IMR-90 (cell line): Measurements from ENCODE around the gene CDC45. TPM values are rescaled to one million over a fixed set of nuclear protein-coding genes. Genes with fewer than 3 reads are reported as not detected.

Source experiments
- ATAC-seq: fragments of 200-7000 bp; cut with Tn5 transposase; 2 replicates; pipeline ENCODE4 v1.9.1; 2020; ENCODE audit warnings: low read depth, mild to moderate bottlenecking, moderate library complexity
- BruUV-seq: library from RNA; stranded (reverse); fragments of 400-500 nt; replicated peaks from 2 replicates; lab custom pipeline; 2021; lab: Mats Ljungman, UMichigan
- CTCF ChIA-PET: fragments of 300-600 bp; formaldehyde crosslinking; extraction: SDS; loops from one replicate; lab custom pipeline; 2021; ENCODE audit warnings: antibody characterized with exemption; lab: Yijun Ruan, JAX
- POLR2A ChIA-PET: fragments of 300-600 bp; sonication (Branson Sonifier 250); formaldehyde crosslinking; loops from one replicate; lab custom pipeline; 2022; ENCODE audit warnings: antibody characterized with exemption; ENCODE audit not compliant: unreplicated experiment; lab: Charles Lee
- DNase-seq: peaks from one replicate; pipeline ENCODE4 v3.0.0; 2013
- H2AFZ ChIP-seq: replicated peaks from 2 replicates; pipeline ENCODE3; 2013; ENCODE audit warnings: low read length, mild to moderate bottlenecking; ENCODE audit not compliant: poor library complexity
- H2AK5ac ChIP-seq: 2 replicates; pipeline ENCODE4 v1.6.1; 2013; ENCODE audit warnings: low read depth, low read length, inconsistent platforms
- H2AK9ac ChIP-seq: replicated peaks from 2 replicates; pipeline ENCODE3; 2013; ENCODE audit warnings: mild to moderate bottlenecking, low read depth, low read length, moderate library complexity; ENCODE audit not compliant: poor library complexity
- H2BK120ac ChIP-seq: 2 replicates; pipeline ENCODE4 v1.6.1; 2013; ENCODE audit warnings: low read depth, low read length, inconsistent platforms
- H2BK15ac ChIP-seq: 3 replicates; pipeline ENCODE4 v1.6.1; 2013; ENCODE audit warnings: low read depth, low read length, inconsistent platforms
- H2BK20ac ChIP-seq: 2 replicates; pipeline ENCODE4 v1.6.1; 2013; ENCODE audit warnings: low read depth, mild to moderate bottlenecking, inconsistent platforms, low read length, moderate library complexity
- H2BK5ac ChIP-seq: 2 replicates; pipeline ENCODE4 v1.6.1; 2013; ENCODE audit warnings: mild to moderate bottlenecking, low read depth, low read length, inconsistent platforms; ENCODE audit not compliant: poor library complexity, severe bottlenecking
- H3K14ac ChIP-seq: replicated peaks from 2 replicates; pipeline ENCODE4 v1.6.1; 2013; ENCODE audit warnings: low read depth, low read length, inconsistent platforms
- H3K18ac ChIP-seq: 2 replicates; pipeline ENCODE4 v1.6.1; 2013; ENCODE audit warnings: low read depth, low read length, control low read depth
- H3K23ac ChIP-seq: 2 replicates; pipeline ENCODE4 v1.6.1; 2013; ENCODE audit warnings: low read depth, low read length, inconsistent platforms
- H3K27ac ChIP-seq: 2 replicates; pipeline ENCODE4 v1.5.1; 2013; ENCODE audit warnings: mild to moderate bottlenecking, control low read depth, low read length; ENCODE audit not compliant: insufficient read depth
- H3K27me3 ChIP-seq: 2 replicates; pipeline ENCODE4 v1.6.1; 2013; ENCODE audit warnings: low read length; ENCODE audit not compliant: control insufficient read depth, insufficient read depth
- H3K36me3 ChIP-seq: 2 replicates; pipeline ENCODE4 v1.6.1; 2013; ENCODE audit warnings: low read length, mixed read lengths; ENCODE audit not compliant: control insufficient read depth, insufficient read depth
- H3K4ac ChIP-seq: 2 replicates; pipeline ENCODE4 v1.6.1; 2013; ENCODE audit warnings: low read depth, low read length, inconsistent platforms
- H3K4me1 ChIP-seq: 2 replicates; pipeline ENCODE4 v1.6.1; 2013; ENCODE audit warnings: low read length, mixed read lengths; ENCODE audit not compliant: control insufficient read depth, insufficient read depth
- H3K4me2 ChIP-seq: 2 replicates; pipeline ENCODE4 v1.6.1; 2013; ENCODE audit warnings: low read depth, mild to moderate bottlenecking, control low read depth, low read length, moderate library complexity
- H3K4me3 ChIP-seq: 2 replicates; pipeline ENCODE4 v1.5.1; 2013; ENCODE audit warnings: low read depth, mild to moderate bottlenecking, control low read depth, low read length, moderate library complexity; ENCODE audit not compliant: insufficient read depth
- H3K56ac ChIP-seq: 2 replicates; pipeline ENCODE4 v1.6.1; 2013; ENCODE audit warnings: low read length, inconsistent platforms; ENCODE audit not compliant: insufficient read depth; ENCODE audit errors: extremely low read depth
- H3K79me1 ChIP-seq, 2 experiments: 2 replicates each; pipeline ENCODE4 v1.6.1; 2013; ENCODE audit warnings: low read length in 2 of 2, inconsistent platforms in 1 of 2, low read depth in 1 of 2
- H3K9ac ChIP-seq: 2 replicates; pipeline ENCODE4 v1.6.1; 2013; ENCODE audit warnings: low read depth, low read length, control low read depth
- H3K9me1 ChIP-seq: 2 replicates; pipeline ENCODE4 v1.6.1; 2013; ENCODE audit warnings: low read length, inconsistent platforms; ENCODE audit not compliant: insufficient read depth
- H3K9me3 ChIP-seq: 2 replicates; pipeline ENCODE4 v1.6.1; 2013; ENCODE audit warnings: low read length; ENCODE audit not compliant: control insufficient read depth, insufficient read depth
- H4K20me1 ChIP-seq: 2 replicates; pipeline ENCODE4 v1.6.1; 2013; ENCODE audit warnings: low read length, inconsistent platforms; ENCODE audit not compliant: insufficient read depth
- H4K5ac ChIP-seq: 2 replicates; pipeline ENCODE4 v1.6.1; 2013; ENCODE audit warnings: mild to moderate bottlenecking, low read depth, low read length, control low read depth
- H4K8ac ChIP-seq, 2 experiments: 2 replicates each; pipeline ENCODE4 v1.6.1; 2013; ENCODE audit warnings: low read depth in 2 of 2, low read length in 2 of 2, control low read depth in 1 of 2, inconsistent platforms in 1 of 2
- H4K91ac ChIP-seq: 2 replicates; pipeline ENCODE4 v1.6.1; 2013; ENCODE audit warnings: low read depth, low read length, inconsistent platforms; ENCODE audit not compliant: insufficient read depth
- MAFK ChIP-seq: IDR thresholded peaks from 2 replicates; pipeline ENCODE4 v1.6.1; 2012; ENCODE audit warnings: low read depth, low read length, improper control_type of control experiment
- MXI1 ChIP-seq: IDR thresholded peaks from 2 replicates; pipeline ENCODE4 v1.6.1; 2012; ENCODE audit warnings: low read depth, mild to moderate bottlenecking, low read length, moderate library complexity, borderline replicate concordance
- NFE2L2 ChIP-seq: fragments of 150-350 bp; IDR thresholded peaks from 2 replicates; pipeline ENCODE4 v1.6.1; 2016; ENCODE audit warnings: low read depth, mild to moderate bottlenecking, low read length
- POLR2A ChIP-seq: IDR thresholded peaks from 2 replicates; pipeline ENCODE4 v1.6.1; 2012; ENCODE audit warnings: mild to moderate bottlenecking, low read depth, low read length
- WGBS, 2 experiments: methylation state at CpG; one replicate each; pipeline versions ENCODE4 v1.1.5 to v1.1.7; 2013; ENCODE audit warnings: missing lambda C conversion rate in 2 of 2; ENCODE audit not compliant: insufficient read length in 1 of 2; ENCODE audit errors: extremely low coverage in 2 of 2; 5-methylcytosine and 5-hydroxymethylcytosine counted together
- dilution Hi-C: fragments of 300-500 bp; cut with HindIII; formaldehyde crosslinking; loops from one replicate; pipeline ENCODE4 v1.14.3; 2018; ENCODE audit warnings: low sequenced_read_pairs; ENCODE audit not compliant: unreplicated experiment
- in situ Hi-C: fragments of 300-500 bp; cut with MboI; formaldehyde crosslinking; loops from 3 replicates; pipeline ENCODE4 v1.14.3; 2019; ENCODE audit warnings: low sequenced_read_pairs, inconsistent platforms, mixed read lengths
- intact Hi-C: fragments of 100-400 bp; cut with micrococcal nuclease; formaldehyde crosslinking; loops from 2 replicates; pipeline ENCODE4 v1.10.0; 2022
- polyA plus RNA-seq, 3 experiments: library from polyadenylated mRNA; depleted of rRNA; stranded (reverse); fragments of >200 nt; gene quantifications; 2 replicates each; pipeline ENCODE4 v1.2.3, GENCODE V29; 2012; ENCODE audit warnings: low replicate concordance in 1 of 3
- total RNA-seq: library from RNA; depleted of rRNA; stranded (reverse); fragments of >200 nt; gene quantifications from 2 replicates; pipeline ENCODE4 v1.2.3, GENCODE V29; 2012
- TF ChIP-seq, protein P1 (sequence below): fragments of 150-350 bp; IDR thresholded peaks from 2 replicates; pipeline ENCODE4 v1.6.1; 2017; ENCODE audit warnings: mild to moderate bottlenecking, antibody characterized with exemption, low read length, low read depth

Gene CDC45
- total and polyA plus RNA-seq, 2 of the 4 experiments (the other 2 are of a cell fraction): 22.7 to 44.6 TPM

GRCh38 chr22:19529811-19530210 is 50.1 kb downstream of the CDC45 start:
- Histone ChIP-seq H2BK15ac (no peak overlapping the region), H2BK5ac (no peak overlapping the region), H2AK5ac (no peak overlapping the region), H2BK120ac (no peak overlapping the region), H3K9me3 (no peaks in the 10 kb centered on the region), H3K9me1 (no peaks in the 10 kb centered on the region), H4K20me1 (no peaks in the 10 kb centered on the region), H3K56ac (no peak overlapping the region), H3K27ac (no peak overlapping the region), H3K14ac (no peak overlapping the region), H3K27me3 (peaks cover 8% of the 10 kb centered on the region; the same call in 1 of the 2 replicates), H2AFZ (no peak overlapping the region), H3K9ac (no peak overlapping the region), H3K4me3 (no peak overlapping the region), H3K36me3 (no peaks in the 10 kb centered on the region), H4K5ac (no peak overlapping the region), H3K18ac (no peak overlapping the region), H3K79me1 (no peaks in the 10 kb centered on the region), H3K4me1 (no peaks in the 10 kb centered on the region), H2BK20ac (no peak overlapping the region), H4K91ac (no peak overlapping the region), H3K4ac (no peak overlapping the region), H4K8ac (no peak overlapping the region), H3K4me2 (no peak overlapping the region), H3K23ac (no peak overlapping the region), H2AK9ac (no peak overlapping the region)
- dilution Hi-C loops: no loop called here
- ATAC-seq (no peak), DNase-seq (no peak)
- in situ Hi-C loops: no loop called here
- no peak for TF ChIP-seq MXI1
- no peak for TF ChIP-seq NFE2L2
- TF ChIP-seq MAFK: no peak
- no peak for TF ChIP-seq POLR2A
- TF ChIP-seq, protein P1, sequence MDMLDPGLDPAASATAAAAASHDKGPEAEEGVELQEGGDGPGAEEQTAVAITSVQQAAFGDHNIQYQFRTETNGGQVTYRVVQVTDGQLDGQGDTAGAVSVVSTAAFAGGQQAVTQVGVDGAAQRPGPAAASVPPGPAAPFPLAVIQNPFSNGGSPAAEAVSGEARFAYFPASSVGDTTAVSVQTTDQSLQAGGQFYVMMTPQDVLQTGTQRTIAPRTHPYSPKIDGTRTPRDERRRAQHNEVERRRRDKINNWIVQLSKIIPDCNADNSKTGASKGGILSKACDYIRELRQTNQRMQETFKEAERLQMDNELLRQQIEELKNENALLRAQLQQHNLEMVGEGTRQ: no peak
- BruUV-seq: no TSS peak
- ChIA-PET CTCF (no interaction called here), POLR2A (no interaction called here)
- WGBS, 2 experiments: no CpG with 5 or more reads among the region's 4 CpGs
- intact Hi-C loops: no loop called here
